Activated naive CD8-positive, alpha-beta T cell (primary cell): ENCODE measurements around the gene WHRN.

Experiments
- H3K27ac Mint-ChIP-seq: one replicate; pipeline ENCODE4 v1.8.0; 2021; ENCODE audit warnings: mixed read lengths
- H3K27me3 Mint-ChIP-seq: one replicate; pipeline ENCODE4 v1.8.0; 2021; ENCODE audit warnings: mixed read lengths
- H3K36me3 Mint-ChIP-seq: one replicate; pipeline ENCODE4 v1.8.0; 2021; ENCODE audit warnings: mixed read lengths
- H3K4me1 Mint-ChIP-seq: one replicate; pipeline ENCODE4 v1.8.0; 2021; ENCODE audit warnings: low read depth, mixed read lengths
- H3K4me3 Mint-ChIP-seq: one replicate; pipeline ENCODE4 v1.8.0; 2021; ENCODE audit warnings: mild to moderate bottlenecking, mixed read lengths
- H3K9me3 Mint-ChIP-seq: one replicate; pipeline ENCODE4 v1.8.0; 2021; ENCODE audit warnings: low read depth, mixed read lengths

Gene WHRN

DNA sequence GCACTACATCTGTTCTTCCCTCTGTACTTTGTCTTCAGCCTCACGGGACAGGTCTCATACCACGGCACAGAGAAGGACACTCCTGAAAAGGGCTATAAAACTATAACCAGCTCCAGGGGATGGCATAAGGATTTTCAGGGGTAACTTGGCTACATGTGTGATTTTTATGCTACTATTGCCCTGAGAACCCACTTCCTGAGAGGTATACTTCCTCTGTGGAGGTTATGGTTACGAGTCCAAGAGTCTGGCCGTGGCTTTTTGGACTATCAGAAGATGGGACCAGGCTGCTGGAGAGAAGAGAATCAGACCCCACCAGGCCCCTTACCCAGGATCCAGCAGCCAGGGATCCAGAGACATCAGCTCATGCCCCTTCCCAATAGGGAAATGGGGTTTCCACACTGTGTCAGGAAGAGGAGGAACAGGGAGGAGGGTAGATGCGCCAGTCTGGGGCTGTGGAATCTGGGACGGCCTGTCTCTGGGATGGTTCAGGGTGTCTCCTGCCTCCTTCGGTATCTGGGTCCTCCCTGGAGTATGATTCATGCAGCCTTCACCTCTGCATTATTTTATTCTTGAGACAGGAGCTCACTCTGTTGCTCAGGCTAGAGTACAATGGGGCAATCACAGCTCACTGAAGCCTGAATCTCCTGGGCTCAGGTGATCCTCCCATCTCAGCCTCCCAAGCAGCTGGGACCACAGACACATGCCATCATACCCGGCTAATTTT, 29.7 kb downstream of the WHRN start:
- H3K27ac Mint-ChIP-seq, result peak overlapping the region; percentile 28
- H3K36me3 Mint-ChIP-seq, result peaks cover 6% of the 10 kb centered on the region
- H3K4me3 Mint-ChIP-seq, result no peak overlapping the region
- H3K27me3 Mint-ChIP-seq, result no peaks in the 10 kb centered on the region
- H3K4me1 Mint-ChIP-seq, result peaks cover 16% of the 10 kb centered on the region
- H3K9me3 Mint-ChIP-seq, result no peaks in the 10 kb centered on the region

DNA sequence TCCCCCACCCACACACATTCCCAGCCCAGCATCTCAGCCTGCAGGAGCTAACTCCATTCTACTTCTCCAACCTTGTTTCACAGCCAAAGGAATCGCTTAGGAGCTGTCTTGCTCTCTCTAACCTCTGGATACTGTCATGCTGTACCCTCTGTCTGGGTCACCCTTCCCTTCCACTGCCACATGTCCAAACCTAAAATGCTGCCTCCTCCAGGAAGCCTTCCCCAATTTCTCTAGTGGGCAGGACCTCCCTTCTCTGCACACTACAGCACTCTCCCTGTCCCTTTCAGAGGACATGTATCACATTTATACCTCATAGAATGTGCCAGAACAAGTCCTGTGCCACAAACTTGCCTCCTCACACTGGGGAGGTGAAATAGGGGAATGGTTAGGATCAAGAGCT, 30.8 kb downstream of the WHRN start:
- Mint-ChIP-seq H3K27ac (no peak overlapping the region), H3K4me1 (peaks cover 14% of the 10 kb centered on the region), H3K9me3 (no peaks in the 10 kb centered on the region), H3K4me3 (no peak overlapping the region), H3K27me3 (no peaks in the 10 kb centered on the region), H3K36me3 (peaks cover 9% of the 10 kb centered on the region)

DNA sequence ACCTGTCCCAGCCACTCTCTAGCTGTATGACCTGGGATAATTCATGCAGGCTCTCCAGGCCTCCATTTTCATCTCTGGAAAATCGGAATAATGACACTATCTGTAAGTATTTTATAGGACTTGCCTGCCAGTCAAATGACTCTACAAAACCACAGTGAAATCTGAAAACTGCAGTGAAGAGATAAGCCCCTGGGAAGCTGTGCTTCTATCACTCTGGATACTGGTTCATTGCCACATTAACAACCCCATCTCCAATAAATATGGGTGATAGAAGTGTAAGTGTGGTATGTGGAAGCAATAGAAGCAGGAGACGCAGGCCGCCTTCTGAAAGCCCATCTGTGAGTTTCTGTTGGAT, 31.8 kb downstream of the WHRN start:
- Mint-ChIP-seq H3K36me3 (peaks cover 9% of the 10 kb centered on the region), H3K9me3 (no peaks in the 10 kb centered on the region), H3K27ac (no peak overlapping the region), H3K27me3 (no peaks in the 10 kb centered on the region), H3K4me1 (peaks cover 12% of the 10 kb centered on the region), H3K4me3 (no peak overlapping the region)

DNA sequence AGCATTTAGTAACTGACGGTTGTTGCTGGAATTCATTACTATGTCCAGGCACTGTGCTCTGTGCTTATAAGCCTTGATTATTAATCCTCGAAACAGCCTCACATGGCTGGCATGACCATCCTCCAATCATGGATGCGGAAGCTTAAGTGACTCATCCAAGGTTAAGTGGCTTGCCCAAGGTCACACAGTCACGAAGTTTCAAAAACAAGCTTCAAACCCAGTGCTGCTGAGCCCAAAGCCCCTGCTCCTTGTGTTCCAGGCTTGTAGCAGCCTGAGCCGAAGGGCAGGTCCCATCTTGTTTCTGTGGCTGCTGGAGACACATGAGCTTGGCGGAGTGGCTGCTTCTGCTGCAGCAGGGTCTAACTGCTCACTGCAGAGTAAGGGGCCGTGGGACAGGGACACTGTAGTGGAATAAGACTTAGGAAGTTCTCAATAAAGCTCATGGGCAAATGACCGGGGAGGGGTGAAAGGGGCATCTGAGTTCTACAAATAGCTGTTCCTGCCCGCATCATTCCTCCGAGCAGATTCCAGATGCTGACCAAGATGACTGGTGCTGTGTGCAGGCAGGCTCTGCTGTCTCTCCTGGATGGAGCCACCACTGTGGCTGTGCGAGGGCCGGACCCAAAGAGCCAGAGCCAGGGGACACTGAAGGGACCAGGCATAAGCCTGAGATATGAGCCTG, 32.4 kb downstream of the WHRN start:
- Mint-ChIP-seq H3K4me1 (peaks cover 12% of the 10 kb centered on the region), H3K27ac (no peak overlapping the region), H3K9me3 (no peaks in the 10 kb centered on the region), H3K27me3 (no peaks in the 10 kb centered on the region), H3K4me3 (no peak overlapping the region), H3K36me3 (peaks cover 9% of the 10 kb centered on the region)

DNA sequence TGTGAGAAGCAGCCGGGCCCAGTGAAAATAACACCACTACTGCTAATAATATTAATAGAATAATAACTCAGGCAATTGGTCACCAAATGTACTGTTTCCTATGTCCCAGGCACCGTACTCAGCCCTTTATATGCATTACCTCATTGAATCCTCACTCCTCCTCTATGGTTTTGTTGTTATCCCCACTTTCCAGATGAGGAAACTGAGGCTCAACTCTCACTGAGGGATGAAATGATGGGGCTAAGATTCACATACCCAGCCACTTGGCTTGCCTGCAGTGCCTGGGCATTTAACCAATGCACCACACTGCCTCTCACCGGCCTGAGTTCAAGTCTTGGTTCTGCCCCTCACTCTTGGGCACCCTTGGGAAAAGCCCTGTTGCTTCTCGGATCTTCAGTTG, 34.1 kb downstream of the WHRN start:
- H3K27ac Mint-ChIP-seq, result no peak overlapping the region
- no peaks in the 10 kb centered on the region for H3K9me3 Mint-ChIP-seq
- H3K4me1 Mint-ChIP-seq, result peaks cover 12% of the 10 kb centered on the region
- H3K36me3 Mint-ChIP-seq, result peaks cover 3% of the 10 kb centered on the region
- H3K4me3 Mint-ChIP-seq, result no peak overlapping the region
- no peaks in the 10 kb centered on the region for H3K27me3 Mint-ChIP-seq

DNA sequence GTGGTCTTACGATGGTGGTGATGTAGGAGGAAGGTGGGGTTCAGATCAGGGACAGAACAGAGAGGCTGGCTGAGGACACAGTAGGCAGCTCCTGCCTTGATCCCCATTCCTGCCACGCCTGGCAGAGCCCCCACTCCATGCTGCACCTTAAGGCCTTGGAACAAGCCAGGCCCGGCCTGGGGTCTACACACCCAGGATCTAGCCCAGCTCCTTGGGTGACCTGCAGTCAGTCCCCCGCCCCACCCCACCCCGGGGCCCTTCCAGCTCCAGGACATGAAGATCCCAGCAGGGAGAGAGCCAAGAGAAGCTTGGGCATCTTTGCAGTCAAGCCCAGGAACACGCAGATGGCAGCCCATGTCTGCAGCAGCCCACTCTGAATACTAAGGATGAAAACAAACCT, 34.7 kb downstream of the WHRN start:
- peaks cover 3% of the 10 kb centered on the region for H3K36me3 Mint-ChIP-seq
- no peaks in the 10 kb centered on the region for H3K9me3 Mint-ChIP-seq
- H3K27ac Mint-ChIP-seq, result no peak overlapping the region
- H3K4me3 Mint-ChIP-seq, result no peak overlapping the region
- peaks cover 8% of the 10 kb centered on the region for H3K4me1 Mint-ChIP-seq
- H3K27me3 Mint-ChIP-seq, result no peaks in the 10 kb centered on the region

DNA sequence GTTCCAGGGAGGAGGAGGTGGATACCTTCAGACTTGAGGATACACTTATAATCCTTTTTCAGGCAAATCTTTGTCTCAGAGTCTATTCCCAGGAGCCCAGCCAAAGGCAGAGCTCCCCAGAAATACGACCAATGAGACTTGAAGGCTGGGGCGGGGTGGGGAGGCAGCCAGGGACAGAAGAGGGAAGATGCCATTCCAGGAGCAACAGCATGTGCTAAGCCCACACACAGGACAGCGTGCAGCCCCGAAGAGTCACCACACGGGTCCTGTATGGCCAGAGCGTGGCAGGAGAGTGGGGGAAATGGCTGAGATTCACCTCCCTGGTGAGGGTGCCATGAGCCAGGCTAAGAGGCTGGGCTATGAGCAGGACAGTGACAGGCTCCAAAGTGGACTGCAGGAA, 35.2 kb downstream of the WHRN start:
- H3K27ac Mint-ChIP-seq, result no peak overlapping the region
- no peaks in the 10 kb centered on the region for H3K27me3 Mint-ChIP-seq
- H3K4me1 Mint-ChIP-seq, result peaks cover 4% of the 10 kb centered on the region
- H3K9me3 Mint-ChIP-seq, result no peaks in the 10 kb centered on the region
- H3K36me3 Mint-ChIP-seq, result peaks cover 3% of the 10 kb centered on the region
- no peak overlapping the region for H3K4me3 Mint-ChIP-seq

DNA sequence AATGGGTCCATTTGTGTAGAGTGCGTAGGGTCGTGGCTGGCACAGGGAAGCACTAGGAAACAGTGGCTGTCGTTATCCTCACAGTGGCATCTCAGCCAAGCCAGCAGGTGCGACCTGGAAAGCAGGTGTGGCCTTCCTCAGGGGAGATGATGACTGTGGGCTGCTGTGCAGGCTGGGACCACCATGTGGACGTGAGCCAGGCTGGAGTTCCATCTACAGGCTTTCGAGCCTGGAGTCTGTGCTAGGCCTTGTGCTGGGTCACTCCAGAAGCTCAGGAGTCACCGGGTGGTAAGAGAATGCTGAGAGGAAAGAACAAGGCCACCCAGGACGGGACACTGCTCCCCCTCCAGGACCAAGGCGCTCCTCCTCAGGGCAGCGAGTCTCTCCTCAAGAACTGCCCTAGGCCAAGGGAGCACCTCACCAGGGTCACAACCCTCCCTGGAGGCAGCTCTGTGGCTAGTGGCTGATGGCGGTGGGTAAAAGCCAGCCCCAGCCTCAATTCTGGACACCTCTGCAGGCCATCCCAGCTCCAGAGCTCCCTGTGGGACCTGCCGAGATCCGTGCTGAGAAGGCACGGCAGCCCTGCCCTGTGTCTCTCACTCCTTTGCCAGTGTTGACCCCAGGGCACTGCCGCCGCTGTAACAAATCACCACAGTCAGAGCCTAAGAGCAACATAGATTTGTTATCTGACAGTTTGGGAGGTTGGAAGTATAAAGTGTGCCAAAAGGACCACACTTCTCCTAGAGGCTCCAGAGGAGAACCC, 36.0 kb downstream of the WHRN start:
- Mint-ChIP-seq H3K4me3 (no peak overlapping the region), H3K36me3 (peaks cover 3% of the 10 kb centered on the region), H3K4me1 (no peaks in the 10 kb centered on the region), H3K27me3 (no peaks in the 10 kb centered on the region), H3K9me3 (no peaks in the 10 kb centered on the region), H3K27ac (no peak overlapping the region)

DNA sequence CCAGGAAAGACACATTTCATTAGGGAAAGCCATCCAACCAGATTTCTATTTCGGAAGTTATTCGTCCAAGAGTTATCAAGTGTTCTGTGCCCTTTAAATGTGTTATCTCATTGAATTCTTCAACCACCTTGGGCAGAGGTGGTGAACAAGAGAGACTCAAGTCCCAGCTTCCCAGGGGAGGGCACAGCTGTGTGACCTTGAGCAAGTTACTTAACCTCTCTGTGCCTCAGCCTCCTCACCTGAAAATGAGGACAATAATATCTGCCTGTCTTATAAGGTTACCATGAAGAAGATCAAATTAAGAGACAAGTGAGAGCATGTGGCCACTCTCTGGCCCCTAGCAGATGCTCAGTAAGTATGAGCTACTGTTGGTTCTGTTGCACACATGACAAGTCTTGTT, 37.4 kb downstream of the WHRN start:
- no peaks in the 10 kb centered on the region for H3K4me1 Mint-ChIP-seq
- peaks cover 3% of the 10 kb centered on the region for H3K36me3 Mint-ChIP-seq
- no peaks in the 10 kb centered on the region for H3K27me3 Mint-ChIP-seq
- H3K4me3 Mint-ChIP-seq, result no peak overlapping the region
- no peaks in the 10 kb centered on the region for H3K9me3 Mint-ChIP-seq
- H3K27ac Mint-ChIP-seq, result no peak overlapping the region

DNA sequence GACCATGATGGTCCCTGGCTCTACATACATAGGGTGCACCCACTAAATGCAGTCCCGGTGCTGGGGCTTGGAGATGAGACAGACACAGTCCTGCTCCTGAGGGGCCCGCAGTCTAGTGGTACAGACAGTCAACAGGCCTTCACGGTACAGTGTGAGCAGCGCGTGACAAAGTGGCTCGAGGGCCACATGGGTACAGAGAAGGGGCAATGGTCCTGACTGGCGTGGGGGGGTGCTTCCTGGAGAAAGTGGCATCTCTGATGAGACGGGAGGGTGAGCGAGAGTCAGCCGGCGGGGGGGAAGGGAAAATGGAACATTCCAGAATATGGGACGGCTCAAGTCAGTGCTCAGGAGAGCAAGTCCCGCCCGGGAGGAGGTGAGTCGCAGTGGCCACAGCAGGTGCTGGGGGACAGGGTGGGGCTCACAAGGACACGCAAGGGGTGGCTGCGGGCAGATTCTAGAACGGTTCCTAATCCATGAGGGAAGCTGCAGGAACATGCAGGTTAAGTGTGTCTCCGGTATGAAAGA, 38.0 kb downstream of the WHRN start:
- Mint-ChIP-seq H3K27ac (no peak overlapping the region), H3K27me3 (no peaks in the 10 kb centered on the region), H3K4me3 (no peak overlapping the region), H3K36me3 (peaks cover 3% of the 10 kb centered on the region), H3K4me1 (no peaks in the 10 kb centered on the region), H3K9me3 (no peaks in the 10 kb centered on the region)

DNA sequence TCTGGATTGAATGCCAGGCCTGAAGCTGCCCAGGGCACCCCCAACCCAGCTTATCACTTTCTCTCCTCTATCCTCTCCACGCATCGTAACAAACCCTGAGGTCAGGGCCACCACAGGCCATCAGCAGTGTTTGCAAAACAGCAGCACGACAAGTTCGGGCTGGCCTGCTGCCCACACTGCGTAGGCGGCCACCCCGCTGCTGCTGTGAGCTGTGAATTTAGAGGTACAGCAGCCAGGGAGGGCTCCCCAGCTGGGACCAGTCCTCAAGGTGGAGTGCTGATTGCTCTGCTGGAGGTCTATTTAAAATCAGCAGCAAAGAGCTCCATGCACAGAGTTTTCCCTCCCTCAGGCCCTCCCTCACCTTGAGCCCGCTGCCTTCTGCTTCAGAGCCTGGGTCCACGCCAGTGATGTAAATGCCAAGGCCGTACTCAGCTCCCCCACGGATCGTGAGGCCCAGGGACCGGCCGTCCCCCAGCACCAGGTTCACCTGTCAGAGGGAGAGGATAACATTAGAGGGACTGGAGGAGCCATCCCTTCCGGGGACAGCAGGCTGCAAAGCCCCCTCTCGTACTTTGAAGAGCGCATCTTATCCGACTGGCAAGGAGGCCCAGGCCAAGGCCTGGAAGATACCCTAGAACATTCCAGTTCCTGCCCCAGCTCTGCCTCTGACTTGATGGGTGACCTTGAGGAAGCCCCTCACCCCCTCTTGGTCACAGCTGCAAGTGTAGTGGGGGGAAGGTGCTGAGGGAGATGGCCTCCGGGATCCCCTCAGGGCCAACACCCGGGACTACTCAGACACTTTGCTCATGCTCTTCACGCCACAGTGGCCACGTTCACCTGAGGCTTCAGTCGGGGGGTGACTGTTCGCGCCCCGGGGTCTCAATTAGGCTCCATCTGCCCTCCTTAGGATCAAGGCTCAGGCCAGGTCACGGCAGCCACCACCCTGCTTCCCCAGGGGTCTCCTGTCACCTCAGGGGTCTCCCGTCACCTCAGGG, 39.1 kb downstream of the WHRN start:
- no peak overlapping the region for H3K4me3 Mint-ChIP-seq
- H3K27me3 Mint-ChIP-seq, result no peaks in the 10 kb centered on the region
- H3K4me1 Mint-ChIP-seq, result no peaks in the 10 kb centered on the region
- H3K27ac Mint-ChIP-seq, result no peak overlapping the region
- H3K9me3 Mint-ChIP-seq, result no peaks in the 10 kb centered on the region
- H3K36me3 Mint-ChIP-seq, result peaks cover 3% of the 10 kb centered on the region

DNA sequence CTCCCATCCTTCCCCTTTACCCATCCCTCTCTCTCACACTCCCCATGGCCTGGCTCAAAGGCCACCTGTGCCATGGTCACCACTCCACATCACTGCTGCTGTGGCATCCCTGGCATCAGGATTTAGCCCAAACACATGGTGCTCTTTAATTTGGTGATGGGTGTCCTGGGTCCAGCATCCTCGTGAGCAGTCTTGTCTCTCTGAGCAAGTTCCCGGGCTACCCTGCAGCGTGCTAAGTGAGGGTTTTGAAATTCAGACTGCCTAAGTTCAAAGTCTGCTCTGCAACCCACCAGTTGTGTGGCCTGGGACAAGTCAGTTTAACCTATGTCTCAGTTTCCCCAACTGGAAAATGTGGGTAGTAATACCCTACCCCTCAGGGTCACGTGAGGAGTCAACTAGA, 39.9 kb downstream of the WHRN start:
- H3K36me3 Mint-ChIP-seq, result peaks cover 3% of the 10 kb centered on the region
- H3K27me3 Mint-ChIP-seq, result no peaks in the 10 kb centered on the region
- no peaks in the 10 kb centered on the region for H3K4me1 Mint-ChIP-seq
- no peak overlapping the region for H3K27ac Mint-ChIP-seq
- H3K9me3 Mint-ChIP-seq, result no peaks in the 10 kb centered on the region
- no peak overlapping the region for H3K4me3 Mint-ChIP-seq

DNA sequence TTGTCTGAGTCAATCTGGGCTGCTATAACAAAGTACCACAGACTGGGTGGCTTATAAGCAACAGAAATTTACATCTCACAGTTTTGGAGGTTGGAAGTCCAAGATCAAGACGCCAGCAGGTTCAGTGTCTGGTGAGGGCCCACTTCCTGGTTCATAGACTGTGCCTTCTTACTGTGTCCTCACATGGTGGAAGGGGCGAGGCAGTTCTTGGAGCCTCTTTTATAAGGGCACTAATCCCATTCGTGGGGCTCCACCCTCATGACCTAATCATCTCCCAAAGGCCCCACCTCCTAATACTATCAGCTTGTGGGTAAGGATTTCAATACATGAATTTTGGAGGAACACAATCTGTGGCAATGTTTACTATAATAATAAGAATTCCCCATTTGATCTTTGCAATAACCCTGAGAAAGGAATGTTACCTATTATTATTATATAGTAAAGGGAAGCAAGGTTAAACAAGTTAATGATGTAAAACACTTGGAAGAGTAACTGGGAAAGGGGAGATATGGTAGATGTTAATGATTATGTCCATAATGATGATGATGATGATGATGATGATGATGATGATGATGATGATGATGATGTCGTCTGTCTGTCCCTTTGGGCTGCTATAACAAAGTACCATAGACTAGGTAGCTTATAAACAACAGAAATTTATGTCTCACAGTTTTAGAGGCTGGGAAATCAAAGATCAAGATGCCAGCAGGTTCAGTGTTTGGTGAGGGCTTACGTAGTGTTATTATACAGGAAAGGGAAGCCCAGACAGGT, 40.8 kb downstream of the WHRN start:
- Mint-ChIP-seq H3K4me3 (no peak overlapping the region), H3K4me1 (no peaks in the 10 kb centered on the region), H3K27ac (no peak overlapping the region), H3K27me3 (no peaks in the 10 kb centered on the region), H3K9me3 (no peaks in the 10 kb centered on the region), H3K36me3 (no peaks in the 10 kb centered on the region)

DNA sequence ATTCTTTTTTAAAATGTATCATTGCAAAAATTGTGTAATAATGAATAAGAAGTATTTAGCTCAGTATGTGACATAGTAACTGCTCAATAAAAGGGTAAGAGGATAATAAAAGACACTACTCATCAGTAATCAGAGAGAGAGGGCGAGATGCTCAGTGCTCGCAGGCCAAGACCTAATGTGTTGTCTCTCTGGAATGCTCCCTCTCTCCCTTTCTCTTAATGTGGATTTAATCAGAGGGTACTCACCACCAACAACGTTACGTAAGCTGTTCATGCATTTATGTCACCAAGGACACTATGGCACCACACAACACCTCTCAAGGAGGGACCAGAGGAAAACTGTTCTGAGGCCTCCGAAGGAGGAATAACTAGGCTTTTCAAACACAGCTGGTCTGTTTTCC, 42.5 kb downstream of the WHRN start:
- no peaks in the 10 kb centered on the region for H3K27me3 Mint-ChIP-seq
- no peaks in the 10 kb centered on the region for H3K36me3 Mint-ChIP-seq
- H3K9me3 Mint-ChIP-seq, result no peaks in the 10 kb centered on the region
- H3K4me3 Mint-ChIP-seq, result no peak overlapping the region
- H3K4me1 Mint-ChIP-seq, result no peaks in the 10 kb centered on the region
- no peak overlapping the region for H3K27ac Mint-ChIP-seq
